HEK293 (cell line): Measurements from ENCODE around the gene TEX14.
A peak's percentile ranks its signal among the peaks of the same experiment; 100 is the strongest.

Source experiments
- GLI4 ChIP-seq: fragments of 450-650 bp; formaldehyde crosslinking; IDR thresholded peaks from 2 replicates; pipeline ENCODE4 v1.5.1; 2016; ENCODE audit warnings: missing biosample characterization, missing genetic modification characterization
- HOXD13 ChIP-seq: sonication (generic); formaldehyde crosslinking; IDR thresholded peaks from 2 replicates; pipeline ENCODE4 v1.8.0; 2022; ENCODE audit warnings: missing genetic modification reagents, borderline replicate concordance
- PRDM1 ChIP-seq: fragments of 450-650 bp; formaldehyde crosslinking; IDR thresholded peaks from 2 replicates; pipeline ENCODE4; 2016; ENCODE audit warnings: missing biosample characterization, missing genetic modification characterization
- ZBTB17 ChIP-seq: fragments of 450-650 bp; formaldehyde crosslinking; IDR thresholded peaks from 2 replicates; pipeline ENCODE4 v1.5.1; 2016; ENCODE audit warnings: missing biosample characterization, missing genetic modification characterization
- ZEB2 ChIP-seq: fragments of 450-650 bp; formaldehyde crosslinking; IDR thresholded peaks from 2 replicates; pipeline ENCODE4 v1.5.1; 2016; ENCODE audit warnings: missing biosample characterization, missing genetic modification characterization
- ZNF138 ChIP-seq: fragments of 450-650 bp; formaldehyde crosslinking; IDR thresholded peaks from 2 replicates; pipeline ENCODE4 v1.5.1; 2016; ENCODE audit warnings: missing biosample characterization, missing genetic modification characterization, borderline replicate concordance
- ZNF174 ChIP-seq: fragments of 450-650 bp; formaldehyde crosslinking; IDR thresholded peaks from 2 replicates; pipeline ENCODE4 v1.5.0; 2017; ENCODE audit warnings: missing biosample characterization, mild to moderate bottlenecking, missing genetic modification characterization
- ZNF2 ChIP-seq: fragments of 450-650 bp; formaldehyde crosslinking; IDR thresholded peaks from 2 replicates; pipeline ENCODE4 v1.5.1; 2016; ENCODE audit warnings: missing biosample characterization, missing genetic modification characterization
- ZNF223 ChIP-seq: fragments of 450-650 bp; formaldehyde crosslinking; IDR thresholded peaks from 2 replicates; pipeline ENCODE4 v1.5.1; 2016; ENCODE audit warnings: missing biosample characterization, missing genetic modification characterization
- ZNF239 ChIP-seq: fragments of 450-650 bp; formaldehyde crosslinking; IDR thresholded peaks from 2 replicates; pipeline ENCODE4 v1.5.1; 2016; ENCODE audit warnings: missing biosample characterization, missing genetic modification characterization
- ZNF529 ChIP-seq: fragments of 450-650 bp; formaldehyde crosslinking; IDR thresholded peaks from 2 replicates; pipeline ENCODE4 v1.5.1; 2017; ENCODE audit warnings: missing genetic modification characterization, missing biosample characterization; ENCODE audit not compliant: insufficient replicate concordance
- ZNF544 ChIP-seq: fragments of 450-650 bp; formaldehyde crosslinking; IDR thresholded peaks from 2 replicates; pipeline ENCODE4 v1.5.0; 2017; ENCODE audit warnings: missing biosample characterization, missing genetic modification characterization
- ZNF548 ChIP-seq: fragments of 450-650 bp; formaldehyde crosslinking; IDR thresholded peaks from 2 replicates; pipeline ENCODE4 v1.5.1; 2016; ENCODE audit warnings: missing biosample characterization, missing genetic modification characterization
- ZNF558 ChIP-seq: fragments of 450-650 bp; formaldehyde crosslinking; IDR thresholded peaks from 2 replicates; pipeline ENCODE4 v1.5.1; 2016; ENCODE audit warnings: missing biosample characterization, missing genetic modification characterization
- ZNF571 ChIP-seq: fragments of 450-650 bp; formaldehyde crosslinking; IDR thresholded peaks from 2 replicates; pipeline ENCODE4 v1.5.0; 2017; ENCODE audit warnings: missing biosample characterization, missing genetic modification characterization
- ZNF585B ChIP-seq: fragments of 450-650 bp; formaldehyde crosslinking; IDR thresholded peaks from 2 replicates; pipeline ENCODE4 v1.5.1; 2016; ENCODE audit warnings: missing biosample characterization, missing genetic modification characterization
- ZNF596 ChIP-seq: fragments of 450-650 bp; IDR thresholded peaks from 2 replicates; pipeline ENCODE4 v1.5.0; 2018; ENCODE audit warnings: missing biosample characterization, mild to moderate bottlenecking, missing genetic modification characterization, moderate library complexity
- ZNF600 ChIP-seq: fragments of 450-650 bp; formaldehyde crosslinking; IDR thresholded peaks from 2 replicates; pipeline ENCODE4 v1.5.1; 2016; ENCODE audit warnings: missing biosample characterization, missing genetic modification characterization
- ZNF664 ChIP-seq: fragments of 450-650 bp; formaldehyde crosslinking; IDR thresholded peaks from 2 replicates; pipeline ENCODE4 v1.5.1; 2016; ENCODE audit warnings: missing biosample characterization, missing genetic modification characterization
- ZNF670 ChIP-seq: fragments of 450-650 bp; formaldehyde crosslinking; IDR thresholded peaks from 2 replicates; pipeline ENCODE4 v1.5.1; 2016; ENCODE audit warnings: missing biosample characterization, missing genetic modification characterization, low read depth
- ZNF768 ChIP-seq: fragments of 450-650 bp; formaldehyde crosslinking; IDR thresholded peaks from 2 replicates; pipeline ENCODE4 v1.5.1; 2018; ENCODE audit warnings: missing biosample characterization, mild to moderate bottlenecking, missing genetic modification characterization
- ZNF777 ChIP-seq: fragments of 450-650 bp; formaldehyde crosslinking; IDR thresholded peaks from 2 replicates; pipeline ENCODE4 v1.5.1; 2017; ENCODE audit warnings: missing biosample characterization, missing genetic modification characterization, borderline replicate concordance
- ZNF837 ChIP-seq: fragments of 450-650 bp; formaldehyde crosslinking; IDR thresholded peaks from 2 replicates; pipeline ENCODE4 v1.5.1; 2016; ENCODE audit warnings: missing biosample characterization, missing genetic modification characterization
- ZSCAN16 ChIP-seq: fragments of 450-650 bp; formaldehyde crosslinking; IDR thresholded peaks from 2 replicates; pipeline ENCODE4 v1.5.1; 2016; ENCODE audit warnings: missing biosample characterization, missing genetic modification characterization
- ZSCAN23 ChIP-seq: fragments of 450-650 bp; formaldehyde crosslinking; IDR thresholded peaks from 2 replicates; pipeline ENCODE4 v1.5.1; 2016; ENCODE audit warnings: missing biosample characterization, missing genetic modification characterization
- TF ChIP-seq, protein P1 (sequence below): IDR thresholded peaks from 2 replicates; pipeline ENCODE4 v1.6.1; 2011; ENCODE audit warnings: mild to moderate bottlenecking, low read depth, low read length, borderline replicate concordance
- TF ChIP-seq, protein P2 (sequence below): fragments of 450-650 bp; formaldehyde crosslinking; IDR thresholded peaks from 2 replicates; pipeline ENCODE4 v1.5.1; 2016; ENCODE audit warnings: missing biosample characterization, missing genetic modification characterization
- TF ChIP-seq, protein P3 (sequence below): fragments of 450-650 bp; formaldehyde crosslinking; IDR thresholded peaks from 2 replicates; pipeline ENCODE4 v1.5.1; 2016; ENCODE audit warnings: missing biosample characterization, missing genetic modification characterization
- TF ChIP-seq, protein P4 (sequence below): fragments of 450-650 bp; formaldehyde crosslinking; IDR thresholded peaks from 2 replicates; pipeline ENCODE4 v1.5.1; 2017; ENCODE audit warnings: missing biosample characterization, missing genetic modification characterization
- TF ChIP-seq, protein P5 (sequence below): fragments of 450-650 bp; formaldehyde crosslinking; IDR thresholded peaks from 2 replicates; pipeline ENCODE4 v1.5.1; 2016; ENCODE audit warnings: missing biosample characterization, missing genetic modification characterization

TEX14 gene

DNA sequence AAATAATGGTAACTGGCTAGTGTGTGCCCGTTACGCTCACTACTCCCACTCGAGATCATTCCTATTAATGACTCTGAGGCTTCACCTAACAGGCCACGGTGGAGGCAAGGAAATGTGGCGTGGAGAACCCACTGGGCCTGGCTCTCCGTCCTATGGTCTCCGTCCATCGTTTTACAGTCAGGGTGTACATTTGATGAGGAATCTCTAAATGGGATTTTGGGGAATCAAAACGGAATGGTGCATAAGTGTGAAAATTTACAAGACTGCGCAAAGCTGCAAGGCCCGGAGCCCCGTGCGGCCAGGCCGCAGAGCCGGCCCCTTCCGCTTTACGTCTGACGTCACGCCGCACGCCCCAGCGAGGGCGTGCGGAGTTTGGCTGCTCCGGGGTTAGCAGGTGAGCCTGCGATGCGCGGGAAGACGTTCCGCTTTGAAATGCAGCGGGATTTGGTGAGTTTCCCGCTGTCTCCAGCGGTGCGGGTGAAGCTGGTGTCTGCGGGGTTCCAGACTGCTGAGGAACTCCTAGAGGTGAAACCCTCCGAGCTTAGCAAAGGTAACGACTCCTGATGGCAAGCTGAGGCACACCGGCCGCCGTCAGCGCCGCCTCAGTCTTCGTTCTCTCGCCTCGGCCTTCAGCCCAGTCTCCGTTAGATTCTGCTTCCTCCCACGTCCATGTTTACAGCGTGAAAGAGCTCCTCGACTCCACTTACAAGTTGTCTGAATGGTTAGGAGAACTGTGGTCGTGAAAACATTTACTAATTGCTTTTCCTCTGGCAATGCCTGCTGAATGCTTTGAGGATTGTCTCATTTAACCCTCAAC lies 602 bp upstream of the TEX14 start, which contains the start of gene RAD51C (continued):
- TF ChIP-seq ZNF2 (peak; percentile 79), ZNF174 (tag by site-specific recombination) (no peak), ZSCAN16 (tag by site-specific recombination) (0 out of 2 replicates have a peak, but pooled peaks have one; percentile 49), ZNF596 (tag by site-specific recombination) (no peak), ZNF239 (tag by site-specific recombination) (no peak), ZNF548 (tag by site-specific recombination) (no peak), ZNF600 (tag by site-specific recombination) (peak; percentile 50; the same call in 1 of the 2 replicates), ZNF529 (tag by site-specific recombination) (no peak), ZNF837 (tag by site-specific recombination) (no peak), PRDM1 (tag by site-specific recombination) (no peak), ZNF585B (tag by site-specific recombination) (no peak), ZBTB17 (tag by site-specific recombination) (peak; percentile 95), ZNF664 (tag by site-specific recombination) (no peak), GLI4 (tag by site-specific recombination) (no peak), ZNF768 (tag by site-specific recombination) (no peak), HOXD13 (CRISPR knock-in tag) (0 out of 2 replicates have a peak, but pooled peaks have one; percentile 50), ZNF544 (tag by site-specific recombination) (no peak), ZNF571 (no peak), ZEB2 (tag by site-specific recombination) (peak; percentile 88), ZNF223 (tag by site-specific recombination) (no peak), ZNF670 (tag by site-specific recombination) (no peak), ZNF558 (tag by site-specific recombination) (peak; percentile 52; the same call in 1 of the 2 replicates), ZNF138 (tag by site-specific recombination) (no peak), ZNF777 (tag by site-specific recombination) (no peak), ZSCAN23 (tag by site-specific recombination) (peak; percentile 68; the same call in 1 of the 2 replicates)
- TF ChIP-seq, protein P1, sequence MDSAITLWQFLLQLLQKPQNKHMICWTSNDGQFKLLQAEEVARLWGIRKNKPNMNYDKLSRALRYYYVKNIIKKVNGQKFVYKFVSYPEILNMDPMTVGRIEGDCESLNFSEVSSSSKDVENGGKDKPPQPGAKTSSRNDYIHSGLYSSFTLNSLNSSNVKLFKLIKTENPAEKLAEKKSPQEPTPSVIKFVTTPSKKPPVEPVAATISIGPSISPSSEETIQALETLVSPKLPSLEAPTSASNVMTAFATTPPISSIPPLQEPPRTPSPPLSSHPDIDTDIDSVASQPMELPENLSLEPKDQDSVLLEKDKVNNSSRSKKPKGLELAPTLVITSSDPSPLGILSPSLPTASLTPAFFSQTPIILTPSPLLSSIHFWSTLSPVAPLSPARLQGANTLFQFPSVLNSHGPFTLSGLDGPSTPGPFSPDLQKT: no peak
- TF ChIP-seq, protein P2, sequence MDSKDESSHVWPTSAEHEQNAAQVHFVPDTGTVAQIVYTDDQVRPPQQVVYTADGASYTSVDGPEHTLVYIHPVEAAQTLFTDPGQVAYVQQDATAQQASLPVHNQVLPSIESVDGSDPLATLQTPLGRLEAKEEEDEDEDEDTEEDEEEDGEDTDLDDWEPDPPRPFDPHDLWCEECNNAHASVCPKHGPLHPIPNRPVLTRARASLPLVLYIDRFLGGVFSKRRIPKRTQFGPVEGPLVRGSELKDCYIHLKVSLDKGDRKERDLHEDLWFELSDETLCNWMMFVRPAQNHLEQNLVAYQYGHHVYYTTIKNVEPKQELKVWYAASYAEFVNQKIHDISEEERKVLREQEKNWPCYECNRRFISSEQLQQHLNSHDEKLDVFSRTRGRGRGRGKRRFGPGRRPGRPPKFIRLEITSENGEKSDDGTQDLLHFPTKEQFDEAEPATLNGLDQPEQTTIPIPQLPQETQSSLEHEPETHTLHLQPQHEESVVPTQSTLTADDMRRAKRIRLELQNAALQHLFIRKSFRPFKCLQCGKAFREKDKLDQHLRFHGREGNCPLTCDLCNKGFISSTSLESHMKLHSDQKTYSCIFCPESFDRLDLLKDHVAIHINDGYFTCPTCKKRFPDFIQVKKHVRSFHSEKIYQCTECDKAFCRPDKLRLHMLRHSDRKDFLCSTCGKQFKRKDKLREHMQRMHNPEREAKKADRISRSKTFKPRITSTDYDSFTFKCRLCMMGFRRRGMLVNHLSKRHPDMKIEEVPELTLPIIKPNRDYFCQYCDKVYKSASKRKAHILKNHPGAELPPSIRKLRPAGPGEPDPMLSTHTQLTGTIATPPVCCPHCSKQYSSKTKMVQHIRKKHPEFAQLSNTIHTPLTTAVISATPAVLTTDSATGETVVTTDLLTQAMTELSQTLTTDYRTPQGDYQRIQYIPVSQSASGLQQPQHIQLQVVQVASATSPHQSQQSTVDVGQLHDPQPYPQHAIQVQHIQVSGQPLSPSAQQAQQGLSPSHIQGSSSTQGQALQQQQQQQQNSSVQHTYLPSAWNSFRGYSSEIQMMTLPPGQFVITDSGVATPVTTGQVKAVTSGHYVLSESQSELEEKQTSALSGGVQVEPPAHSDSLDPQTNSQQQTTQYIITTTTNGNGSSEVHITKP (tag by site-specific recombination): peak; percentile 20
- TF ChIP-seq, protein P3, sequence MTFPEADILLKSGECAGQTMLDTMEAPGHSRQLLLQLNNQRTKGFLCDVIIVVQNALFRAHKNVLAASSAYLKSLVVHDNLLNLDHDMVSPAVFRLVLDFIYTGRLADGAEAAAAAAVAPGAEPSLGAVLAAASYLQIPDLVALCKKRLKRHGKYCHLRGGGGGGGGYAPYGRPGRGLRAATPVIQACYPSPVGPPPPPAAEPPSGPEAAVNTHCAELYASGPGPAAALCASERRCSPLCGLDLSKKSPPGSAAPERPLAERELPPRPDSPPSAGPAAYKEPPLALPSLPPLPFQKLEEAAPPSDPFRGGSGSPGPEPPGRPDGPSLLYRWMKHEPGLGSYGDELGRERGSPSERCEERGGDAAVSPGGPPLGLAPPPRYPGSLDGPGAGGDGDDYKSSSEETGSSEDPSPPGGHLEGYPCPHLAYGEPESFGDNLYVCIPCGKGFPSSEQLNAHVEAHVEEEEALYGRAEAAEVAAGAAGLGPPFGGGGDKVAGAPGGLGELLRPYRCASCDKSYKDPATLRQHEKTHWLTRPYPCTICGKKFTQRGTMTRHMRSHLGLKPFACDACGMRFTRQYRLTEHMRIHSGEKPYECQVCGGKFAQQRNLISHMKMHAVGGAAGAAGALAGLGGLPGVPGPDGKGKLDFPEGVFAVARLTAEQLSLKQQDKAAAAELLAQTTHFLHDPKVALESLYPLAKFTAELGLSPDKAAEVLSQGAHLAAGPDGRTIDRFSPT (tag by site-specific recombination): no peak
- TF ChIP-seq, protein P4, sequence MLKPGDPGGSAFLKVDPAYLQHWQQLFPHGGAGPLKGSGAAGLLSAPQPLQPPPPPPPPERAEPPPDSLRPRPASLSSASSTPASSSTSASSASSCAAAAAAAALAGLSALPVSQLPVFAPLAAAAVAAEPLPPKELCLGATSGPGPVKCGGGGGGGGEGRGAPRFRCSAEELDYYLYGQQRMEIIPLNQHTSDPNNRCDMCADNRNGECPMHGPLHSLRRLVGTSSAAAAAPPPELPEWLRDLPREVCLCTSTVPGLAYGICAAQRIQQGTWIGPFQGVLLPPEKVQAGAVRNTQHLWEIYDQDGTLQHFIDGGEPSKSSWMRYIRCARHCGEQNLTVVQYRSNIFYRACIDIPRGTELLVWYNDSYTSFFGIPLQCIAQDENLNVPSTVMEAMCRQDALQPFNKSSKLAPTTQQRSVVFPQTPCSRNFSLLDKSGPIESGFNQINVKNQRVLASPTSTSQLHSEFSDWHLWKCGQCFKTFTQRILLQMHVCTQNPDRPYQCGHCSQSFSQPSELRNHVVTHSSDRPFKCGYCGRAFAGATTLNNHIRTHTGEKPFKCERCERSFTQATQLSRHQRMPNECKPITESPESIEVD (tag by site-specific recombination): no peak
- TF ChIP-seq, protein P5, sequence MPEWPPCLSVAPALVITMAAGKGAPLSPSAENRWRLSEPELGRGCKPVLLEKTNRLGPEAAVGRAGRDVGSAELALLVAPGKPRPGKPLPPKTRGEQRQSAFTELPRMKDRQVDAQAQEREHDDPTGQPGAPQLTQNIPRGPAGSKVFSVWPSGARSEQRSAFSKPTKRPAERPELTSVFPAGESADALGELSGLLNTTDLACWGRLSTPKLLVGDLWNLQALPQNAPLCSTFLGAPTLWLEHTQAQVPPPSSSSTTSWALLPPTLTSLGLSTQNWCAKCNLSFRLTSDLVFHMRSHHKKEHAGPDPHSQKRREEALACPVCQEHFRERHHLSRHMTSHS (tag by site-specific recombination): no peak
